ENCODE data around the gene MFF.

Gene MFF

DNA sequence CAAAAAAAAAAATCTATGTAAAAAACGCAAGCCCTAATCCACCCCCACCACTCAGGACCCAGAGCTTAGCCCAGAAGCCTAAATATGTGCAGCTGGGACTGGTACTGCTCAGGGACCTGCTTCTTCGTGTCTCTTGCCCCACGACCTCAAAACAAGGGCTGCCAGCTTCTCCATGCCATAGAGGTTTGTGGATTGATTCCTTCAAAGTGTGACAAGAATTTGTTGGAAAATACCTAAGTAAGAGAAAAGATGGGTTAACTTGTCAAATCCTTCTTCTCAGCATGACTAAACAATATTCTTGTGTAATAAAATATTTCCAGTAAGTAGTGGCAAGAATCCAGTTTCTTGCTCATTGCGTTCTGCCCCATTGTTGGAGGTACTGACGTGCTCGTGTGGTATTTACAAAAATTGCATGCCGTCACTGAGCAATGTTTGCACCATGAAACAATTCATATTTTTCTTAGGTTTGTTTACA lies 63.5 kb downstream of the MFF start (continued):
- TF ChIP-seq, protein P1, sequence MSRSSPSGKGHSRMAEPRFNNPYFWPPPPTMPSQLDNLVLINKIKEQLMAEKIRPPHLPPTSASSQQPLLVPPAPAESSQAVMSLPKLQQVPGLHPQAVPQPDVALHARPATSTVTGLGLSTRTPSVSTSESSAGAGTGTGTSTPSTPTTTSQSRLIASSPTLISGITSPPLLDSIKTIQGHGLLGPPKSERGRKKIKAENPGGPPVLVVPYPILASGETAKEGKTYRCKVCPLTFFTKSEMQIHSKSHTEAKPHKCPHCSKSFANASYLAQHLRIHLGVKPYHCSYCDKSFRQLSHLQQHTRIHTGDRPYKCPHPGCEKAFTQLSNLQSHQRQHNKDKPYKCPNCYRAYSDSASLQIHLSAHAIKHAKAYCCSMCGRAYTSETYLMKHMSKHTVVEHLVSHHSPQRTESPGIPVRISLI (tag by site-specific recombination; IDR thresholded peaks at IDR 0.05): no peak
- TF ChIP-seq IKZF3 (tag by site-specific recombination; IDR thresholded peaks at IDR 0.05) (no peak), ZSCAN4 (tag by site-specific recombination; IDR thresholded peaks at IDR 0.05) (no peak), SALL2 (tag by site-specific recombination; IDR thresholded peaks at IDR 0.05; ENCODE audit: borderline replicate concordance) (no peak)
- TF ChIP-seq, protein P2, sequence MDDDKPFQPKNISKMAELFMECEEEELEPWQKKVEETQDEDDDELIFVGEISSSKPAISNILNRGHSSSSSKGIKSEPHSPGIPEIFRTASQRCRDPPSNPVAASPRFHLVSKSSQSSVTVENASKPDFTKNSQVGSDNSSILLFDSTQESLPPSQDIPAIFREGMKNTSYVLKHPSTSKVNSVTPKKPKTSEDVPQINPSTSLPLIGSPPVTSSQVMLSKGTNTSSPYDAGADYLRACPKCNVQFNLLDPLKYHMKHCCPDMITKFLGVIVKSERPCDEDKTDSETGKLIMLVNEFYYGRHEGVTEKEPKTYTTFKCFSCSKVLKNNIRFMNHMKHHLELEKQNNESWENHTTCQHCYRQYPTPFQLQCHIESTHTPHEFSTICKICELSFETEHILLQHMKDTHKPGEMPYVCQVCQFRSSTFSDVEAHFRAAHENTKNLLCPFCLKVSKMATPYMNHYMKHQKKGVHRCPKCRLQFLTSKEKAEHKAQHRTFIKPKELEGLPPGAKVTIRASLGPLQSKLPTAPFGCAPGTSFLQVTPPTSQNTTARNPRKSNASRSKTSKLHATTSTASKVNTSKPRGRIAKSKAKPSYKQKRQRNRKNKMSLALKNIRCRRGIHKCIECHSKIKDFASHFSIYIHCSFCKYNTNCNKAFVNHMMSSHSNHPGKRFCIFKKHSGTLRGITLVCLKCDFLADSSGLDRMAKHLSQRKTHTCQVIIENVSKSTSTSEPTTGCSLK (tag by site-specific recombination; IDR thresholded peaks at IDR 0.05): no peak
- TF ChIP-seq, protein P3, sequence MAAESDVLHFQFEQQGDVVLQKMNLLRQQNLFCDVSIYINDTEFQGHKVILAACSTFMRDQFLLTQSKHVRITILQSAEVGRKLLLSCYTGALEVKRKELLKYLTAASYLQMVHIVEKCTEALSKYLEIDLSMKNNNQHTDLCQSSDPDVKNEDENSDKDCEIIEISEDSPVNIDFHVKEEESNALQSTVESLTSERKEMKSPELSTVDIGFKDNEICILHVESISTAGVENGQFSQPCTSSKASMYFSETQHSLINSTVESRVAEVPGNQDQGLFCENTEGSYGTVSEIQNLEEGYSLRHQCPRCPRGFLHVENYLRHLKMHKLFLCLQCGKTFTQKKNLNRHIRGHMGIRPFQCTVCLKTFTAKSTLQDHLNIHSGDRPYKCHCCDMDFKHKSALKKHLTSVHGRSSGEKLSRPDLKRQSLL (tag by site-specific recombination; IDR thresholded peaks at IDR 0.05): no peak

DNA sequence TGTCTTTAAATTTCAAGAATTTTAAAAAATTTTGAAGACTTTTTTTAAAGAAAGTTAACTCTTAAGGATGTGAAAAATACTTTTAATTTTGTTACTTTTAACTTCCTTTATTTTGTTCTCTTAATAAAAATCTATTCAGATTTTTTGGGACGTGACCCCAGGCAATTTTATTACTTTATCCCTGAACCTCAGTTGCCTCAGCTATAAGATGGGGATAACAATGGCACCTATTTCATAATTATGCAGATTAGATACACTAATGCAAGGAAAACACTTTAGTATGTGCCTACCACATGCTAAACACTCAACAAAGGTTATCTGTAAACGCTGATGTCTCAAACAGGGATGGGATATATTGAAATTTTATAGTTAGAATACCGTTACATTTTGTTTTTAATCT lies 64.2 kb downstream of the MFF start:
- Histone ChIP-seq H3K36me3 (ENCODE audit: control insufficient read depth in 2 of 2, insufficient read depth in 1 of 2, low read length in 2 of 2) (no peaks in the 10 kb centered on the region), H3K27ac (ENCODE audit: extremely low read depth, low read depth, low read length) (no peak overlapping the region), H3K4me3 (ENCODE audit: low read depth, low read length) (no peak overlapping the region), H3K4me1 (ENCODE audit: control insufficient read depth, insufficient read depth, low read length) (no peaks in the 10 kb centered on the region), H3K9me3 (ENCODE audit: control insufficient read depth, insufficient read depth, low read depth, low read length) (no peaks in the 10 kb centered on the region)
- ChIA-PET POLR2A (no interaction called here), CTCF (no interaction called here)
- no peak for TF ChIP-seq ZNF776 (tag by site-specific recombination; IDR thresholded peaks at IDR 0.05; ENCODE audit: borderline replicate concordance)
- TF ChIP-seq ZNF114 (tag by site-specific recombination; IDR thresholded peaks at IDR 0.05): no peak

DNA sequence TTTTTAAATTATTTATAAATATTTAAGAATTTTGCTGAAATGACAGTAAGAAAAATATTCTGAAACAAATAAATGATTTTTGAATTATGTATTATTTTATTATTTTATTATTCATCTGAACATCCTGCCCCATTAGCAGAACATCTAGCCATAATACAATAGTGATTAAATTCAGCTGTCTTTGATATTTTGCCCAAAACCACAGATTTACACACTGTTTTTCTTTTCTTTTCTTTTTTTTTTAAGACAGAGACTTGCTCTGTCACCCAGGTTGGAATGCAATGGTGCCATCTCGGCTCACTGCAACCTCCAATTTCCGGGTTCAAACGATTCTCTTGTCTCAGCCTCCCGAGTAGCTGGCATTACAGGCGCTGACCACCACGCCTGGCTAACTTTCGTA lies 64.6 kb downstream of the MFF start:
- ChIA-PET POLR2A (no interaction called here), CTCF (no interaction called here)
- no peak overlapping the region for H3K27ac ChIP-seq (ENCODE audit: extremely low read depth, low read depth, low read length)

More for the DNA sequence above, 64.6 kb downstream of the MFF start:
- H3K9me3 ChIP-seq (ENCODE audit: control insufficient read depth, insufficient read depth, low read depth, low read length): no peaks in the 10 kb centered on the region
- H3K4me3 ChIP-seq (ENCODE audit: low read depth, low read length): no peak overlapping the region
- TF ChIP-seq ZNF223 (tag by site-specific recombination; IDR thresholded peaks at IDR 0.05) (no peak), ZNF311 (tag by site-specific recombination; IDR thresholded peaks at IDR 0.05; ENCODE audit: borderline replicate concordance) (no peak), ZNF645 (tag by site-specific recombination; IDR thresholded peaks at IDR 0.05) (no peak), ZNF501 (tag by site-specific recombination; IDR thresholded peaks at IDR 0.05) (no peak), ZNF174 (tag by site-specific recombination; IDR thresholded peaks at IDR 0.05) (no peak)
- TF ChIP-seq, protein P4, sequence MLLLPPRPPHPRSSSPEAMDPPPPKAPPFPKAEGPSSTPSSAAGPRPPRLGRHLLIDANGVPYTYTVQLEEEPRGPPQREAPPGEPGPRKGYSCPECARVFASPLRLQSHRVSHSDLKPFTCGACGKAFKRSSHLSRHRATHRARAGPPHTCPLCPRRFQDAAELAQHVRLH (tag by site-specific recombination; IDR thresholded peaks at IDR 0.05): no peak
- H3K36me3 ChIP-seq (ENCODE audit: control insufficient read depth in 2 of 2, insufficient read depth in 1 of 2, low read length in 2 of 2): no peaks in the 10 kb centered on the region
- no peaks in the 10 kb centered on the region for H3K4me1 ChIP-seq (ENCODE audit: control insufficient read depth, insufficient read depth, low read length)

All from HEK293 (cell line).